HG03571 (cell line): Measurements from ENCODE around the gene SNRK.

ENCODE experiments used
- ATAC-seq: cut with Tn5 transposase; IDR thresholded peaks from one replicate; pipeline ENCODE4 v1.9.1; 2021; ENCODE audit not compliant: unreplicated experiment

SNRK gene, protein sequence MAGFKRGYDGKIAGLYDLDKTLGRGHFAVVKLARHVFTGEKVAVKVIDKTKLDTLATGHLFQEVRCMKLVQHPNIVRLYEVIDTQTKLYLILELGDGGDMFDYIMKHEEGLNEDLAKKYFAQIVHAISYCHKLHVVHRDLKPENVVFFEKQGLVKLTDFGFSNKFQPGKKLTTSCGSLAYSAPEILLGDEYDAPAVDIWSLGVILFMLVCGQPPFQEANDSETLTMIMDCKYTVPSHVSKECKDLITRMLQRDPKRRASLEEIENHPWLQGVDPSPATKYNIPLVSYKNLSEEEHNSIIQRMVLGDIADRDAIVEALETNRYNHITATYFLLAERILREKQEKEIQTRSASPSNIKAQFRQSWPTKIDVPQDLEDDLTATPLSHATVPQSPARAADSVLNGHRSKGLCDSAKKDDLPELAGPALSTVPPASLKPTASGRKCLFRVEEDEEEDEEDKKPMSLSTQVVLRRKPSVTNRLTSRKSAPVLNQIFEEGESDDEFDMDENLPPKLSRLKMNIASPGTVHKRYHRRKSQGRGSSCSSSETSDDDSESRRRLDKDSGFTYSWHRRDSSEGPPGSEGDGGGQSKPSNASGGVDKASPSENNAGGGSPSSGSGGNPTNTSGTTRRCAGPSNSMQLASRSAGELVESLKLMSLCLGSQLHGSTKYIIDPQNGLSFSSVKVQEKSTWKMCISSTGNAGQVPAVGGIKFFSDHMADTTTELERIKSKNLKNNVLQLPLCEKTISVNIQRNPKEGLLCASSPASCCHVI

GRCh38 chr3:43286115-43286840 is at the start of gene SNRK:
TSS of gene SNRK (plus strand) at chr3:43286540. CDS start at chr3:43303204, 16,664 bp downstream.
- peak; percentile 88 for ATAC-seq

- ATAC-seq, result no peak
Observed at GRCh38 chr3:43238801-43239200, 47.5 kb upstream of the SNRK start.

DNA sequence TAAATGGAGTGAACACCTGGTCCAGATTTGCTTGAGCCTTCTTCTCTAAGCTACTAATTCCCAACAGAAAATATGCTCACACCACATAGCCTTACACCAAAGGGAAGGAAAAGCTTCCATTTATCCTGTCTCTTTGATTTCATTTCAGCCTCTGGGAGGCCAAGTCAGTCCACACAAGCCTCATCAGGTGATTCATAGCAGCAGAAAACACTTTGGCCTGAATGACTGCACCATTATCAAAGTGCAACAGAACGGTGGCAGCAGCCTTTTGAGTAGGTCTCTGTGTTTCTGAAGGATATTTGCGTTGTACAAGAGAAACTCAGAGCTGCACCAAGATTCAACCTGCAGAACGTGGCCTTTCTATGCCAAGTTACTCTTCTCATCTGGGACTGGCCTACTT is 46.6 kb upstream of the SNRK start:
- ATAC-seq, result no peak

DNA sequence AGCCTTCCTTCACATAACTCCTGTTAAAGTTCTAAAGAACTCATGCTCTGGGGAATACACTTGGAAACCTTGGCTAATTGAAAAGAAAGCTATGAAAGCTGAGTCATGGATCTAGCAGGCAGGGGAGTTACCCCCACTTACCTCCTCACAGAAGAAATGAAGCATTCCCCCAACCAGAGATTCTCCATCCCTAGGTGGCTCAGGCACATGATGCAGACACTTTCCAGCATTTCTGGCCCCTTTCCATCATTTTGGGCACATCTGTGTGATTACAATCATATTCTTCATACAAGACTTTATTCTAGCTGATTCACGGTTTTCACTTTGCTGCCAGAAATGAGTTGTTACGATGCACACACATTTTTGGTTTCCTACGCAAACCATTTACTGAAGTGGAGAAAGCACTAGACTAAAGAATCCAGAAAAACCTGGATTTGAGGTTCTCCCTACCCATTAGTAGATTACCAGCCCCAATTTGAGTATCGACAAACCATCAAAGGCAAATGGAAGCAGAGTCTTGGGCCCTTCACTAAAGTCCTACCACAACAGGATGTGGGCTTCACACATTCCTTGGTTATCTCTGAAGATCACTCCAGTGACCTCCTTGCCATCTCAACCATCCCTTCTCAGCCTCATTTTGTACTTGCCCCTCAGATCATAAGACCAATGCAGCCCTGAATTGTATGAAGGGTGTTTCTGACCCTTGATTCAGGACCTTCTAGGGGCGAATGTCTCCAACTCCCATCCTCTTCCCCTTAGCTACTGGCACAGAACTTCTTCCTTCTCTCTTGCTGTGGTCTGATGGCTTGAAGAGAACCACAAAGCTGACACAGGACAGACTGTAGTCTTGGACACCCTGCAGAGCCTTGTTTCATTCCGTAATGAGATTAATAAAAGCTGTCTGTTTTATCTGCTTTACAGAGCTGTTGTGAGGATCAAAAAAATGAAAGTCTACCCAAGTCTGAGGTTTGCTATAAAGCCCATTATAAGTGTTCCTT is 42.5 kb upstream of the SNRK start:
- ATAC-seq, result no peak

DNA sequence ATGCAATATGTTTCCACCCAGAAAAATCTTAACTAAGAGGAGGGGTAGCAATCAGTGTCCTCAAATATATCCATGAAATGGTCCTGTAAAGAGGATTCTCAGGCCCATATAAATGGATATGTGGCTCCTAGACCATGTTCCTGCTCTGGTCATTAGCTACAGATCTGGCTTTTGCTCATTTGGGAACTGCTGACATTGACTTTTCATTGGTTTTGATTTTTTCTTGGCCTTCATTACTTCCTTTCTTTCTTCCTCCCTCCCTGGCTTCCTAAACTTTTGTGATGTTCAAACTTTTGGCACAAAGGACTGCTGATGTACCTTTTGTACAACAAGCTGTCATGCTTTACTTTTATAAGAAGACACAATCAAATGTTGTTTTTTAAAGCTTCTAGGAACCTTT is 41.6 kb upstream of the SNRK start:
- ATAC-seq, result no peak

- no peak for ATAC-seq
Observed at GRCh38 chr3:43246976-43247375, 39.4 kb upstream of the SNRK start.

DNA sequence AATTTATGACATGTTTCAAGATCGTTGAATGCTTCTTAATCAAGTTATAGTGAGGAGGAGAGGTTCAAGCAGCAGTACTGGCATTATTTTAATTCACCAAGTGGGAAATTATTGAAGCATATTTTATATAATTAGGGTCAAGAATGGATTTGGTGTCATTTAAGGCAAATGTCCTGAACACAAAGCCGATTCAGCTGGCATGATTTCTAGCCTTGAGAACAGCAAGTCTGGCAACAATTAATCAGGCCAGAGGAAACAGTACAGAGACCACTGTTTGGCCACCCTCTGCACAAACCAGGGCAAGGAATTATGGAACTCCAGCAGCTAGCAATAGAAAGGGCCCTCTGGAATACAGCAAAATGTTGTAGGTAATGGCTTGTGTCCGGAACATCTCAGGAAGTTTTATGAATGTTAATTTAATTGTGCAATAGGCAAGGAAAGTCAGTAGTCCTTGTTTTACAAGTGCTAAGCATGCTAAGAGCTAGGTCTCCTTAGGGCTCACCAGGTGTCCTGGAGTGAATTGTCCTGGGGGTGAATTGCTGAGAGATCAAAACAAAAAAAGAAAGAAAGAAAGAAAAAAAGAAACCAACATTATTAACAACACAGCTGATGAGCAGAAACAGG is 38.7 kb upstream of the SNRK start:
- no peak for ATAC-seq

DNA sequence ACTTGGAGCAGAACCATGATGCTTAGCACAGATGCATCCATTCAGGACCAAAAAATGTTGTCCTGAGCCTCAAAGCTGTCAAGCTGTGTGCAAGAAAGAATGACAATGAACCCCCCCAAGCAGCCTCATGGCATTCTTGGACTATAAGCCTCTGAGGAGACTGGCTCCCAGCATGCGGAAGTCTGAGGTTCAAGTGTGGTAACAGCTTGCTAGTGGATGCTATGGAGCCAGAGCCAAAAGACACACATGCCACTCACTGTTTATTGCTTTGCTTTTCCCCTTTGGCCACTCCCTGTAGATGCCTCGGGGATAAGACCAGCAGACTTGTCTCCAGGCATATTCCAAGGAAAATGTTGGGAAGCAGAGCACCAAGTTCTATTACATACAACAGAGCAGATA is 38.2 kb upstream of the SNRK start:
- ATAC-seq, result no peak

- ATAC-seq, result no peak
Observed at GRCh38 chr3:43248973-43249372, 37.4 kb upstream of the SNRK start.

DNA sequence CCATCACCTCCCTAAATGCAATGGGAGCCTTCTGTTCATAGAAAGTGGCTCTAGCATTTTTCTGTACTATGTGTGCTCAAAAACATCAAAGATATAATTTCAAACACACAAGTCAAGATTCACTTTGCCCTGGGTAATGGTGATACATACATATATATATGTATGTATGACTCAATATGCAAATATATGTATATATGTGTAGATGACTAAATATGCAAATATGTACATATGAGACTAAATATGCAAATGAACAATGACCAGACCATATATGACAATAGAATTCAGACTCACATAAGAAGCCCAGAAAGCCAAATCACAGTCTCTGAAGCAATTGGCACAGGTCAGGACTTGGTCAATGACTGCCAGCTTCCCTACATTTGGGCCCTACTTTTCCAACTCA is 36.9 kb upstream of the SNRK start:
- ATAC-seq, result no peak

DNA sequence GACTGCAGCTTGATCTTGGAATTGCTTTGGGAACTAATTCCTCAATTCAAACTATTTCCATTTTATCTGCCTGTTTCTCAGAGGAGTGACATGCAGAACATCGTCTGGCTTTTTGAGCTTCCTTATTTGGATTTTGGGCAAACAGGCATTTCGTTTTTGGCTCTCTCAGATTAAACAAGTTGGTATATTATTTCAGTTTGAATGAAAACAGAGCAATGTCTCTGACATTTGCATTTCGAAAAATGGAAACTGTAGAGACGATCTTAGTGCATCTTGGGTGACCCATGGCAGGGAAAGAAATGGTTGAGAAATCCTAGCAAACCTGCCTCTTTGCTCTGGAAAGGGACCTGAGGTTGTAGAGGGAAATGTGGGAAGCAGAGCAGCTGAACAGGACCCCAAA is 33.0 kb upstream of the SNRK start:
- no peak for ATAC-seq

GRCh38 chr3:43254125-43254524 is 32.2 kb upstream of the SNRK start:
- ATAC-seq, result no peak

DNA sequence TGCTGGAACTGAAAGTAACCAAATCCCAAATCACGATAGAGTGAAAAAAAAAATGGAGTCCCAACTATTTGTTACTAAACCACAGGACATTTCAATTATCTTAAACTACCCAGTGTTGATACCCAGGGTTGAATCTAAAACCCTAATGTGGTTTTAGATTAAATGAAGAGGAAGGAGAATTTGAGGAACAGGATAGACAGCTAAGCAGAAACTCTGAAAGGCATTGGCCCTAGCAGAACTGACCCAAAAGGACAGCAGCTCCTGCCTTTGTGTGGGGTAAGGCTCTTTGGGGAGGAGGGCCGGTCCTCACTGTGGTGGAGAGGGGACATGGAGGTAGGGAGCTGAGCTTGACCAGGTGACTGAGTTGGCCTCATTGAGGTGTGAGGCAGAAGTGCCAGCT is 30.7 kb upstream of the SNRK start:
- ATAC-seq, result no peak

DNA sequence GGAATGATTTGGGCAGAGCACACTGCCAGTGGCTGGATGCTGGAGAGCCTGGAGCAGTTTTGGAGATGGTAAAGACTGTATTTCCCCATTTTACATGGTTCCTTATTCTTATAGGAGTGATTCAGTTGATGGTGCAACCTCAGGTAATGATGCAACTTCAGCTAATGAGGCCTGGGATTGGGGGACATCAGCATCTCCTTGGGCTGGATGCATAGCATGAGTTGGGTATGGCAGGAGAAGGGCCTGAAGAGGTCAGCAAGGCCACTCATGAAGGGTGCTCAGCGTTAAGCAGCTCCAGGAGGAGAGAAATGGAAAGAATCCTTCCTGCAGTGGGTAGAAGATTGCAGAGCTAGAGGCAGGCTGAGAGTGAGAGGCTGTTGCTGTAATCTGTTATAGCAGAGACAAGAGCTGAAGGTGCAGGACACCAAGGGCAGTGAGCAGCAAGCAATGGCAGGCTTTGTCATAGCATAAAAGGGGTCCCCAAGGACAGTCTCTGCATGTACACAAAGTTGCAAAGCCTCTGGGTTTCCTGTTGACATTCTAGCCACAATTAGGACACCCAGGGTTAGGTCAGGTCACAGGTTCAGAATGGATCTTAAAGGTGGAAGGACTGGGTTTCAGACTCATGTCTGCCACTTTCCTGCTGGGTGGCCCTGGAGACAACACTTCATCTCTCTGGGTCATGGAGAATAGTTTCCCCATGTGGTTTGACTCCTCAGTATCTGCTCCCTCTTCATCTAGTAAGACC is 29.5 kb upstream of the SNRK start:
- no peak for ATAC-seq

- no peak for ATAC-seq
Observed at GRCh38 chr3:43257850-43258249, 28.5 kb upstream of the SNRK start.

DNA sequence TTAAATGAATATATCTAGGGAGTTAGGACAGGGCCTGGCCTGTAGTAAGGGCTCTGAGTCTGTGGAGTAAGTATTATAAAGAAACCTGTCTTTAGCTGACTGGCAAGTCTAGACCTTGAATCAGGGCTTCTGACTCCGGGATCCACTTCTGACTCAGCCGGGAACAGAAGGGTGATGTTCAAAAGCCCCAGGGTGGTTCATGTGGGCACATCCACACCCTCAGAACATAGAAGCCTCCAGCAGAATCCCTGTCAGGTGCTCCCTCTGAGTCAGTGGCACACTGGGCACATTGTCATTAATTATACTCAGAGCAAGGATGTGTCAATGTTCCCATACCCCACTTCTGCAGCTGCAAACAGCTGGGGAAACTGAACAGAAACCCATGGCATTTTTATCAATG is 26.7 kb upstream of the SNRK start:
- ATAC-seq, result no peak

GRCh38 chr3:43260412-43260811 is 25.9 kb upstream of the SNRK start:
- ATAC-seq, result no peak

- ATAC-seq, result no peak
Observed at GRCh38 chr3:43262194-43262593, 24.1 kb upstream of the SNRK start.

GRCh38 chr3:43266451-43266850 is 19.9 kb upstream of the SNRK start:
- ATAC-seq, result no peak
